8988T (cell line): ENCODE data around the gene NOTCH2NLA.
"Not testable (repeated sequence)": the region's sequence is repeated elsewhere in the genome, so short reads cannot be mapped to it uniquely, and the experiment has no call there.

Experiments
- DNase-seq: peaks from one replicate; pipeline ENCODE4 v3.0.0; 2011

Gene NOTCH2NLA

GRCh38 chr1:146228710-146229477 lies at the start of gene NOTCH2NLA:
TSS of gene NOTCH2NLA (minus strand) at chr1:146229021. CDS start at chr1:146189337, 39,684 bp downstream.
- not testable (repeated sequence) for DNase-seq

- DNase-seq: not testable (repeated sequence)
Measured at GRCh38 chr1:146278346-146278745, 49.5 kb upstream of the NOTCH2NLA start.

- not testable (repeated sequence) for DNase-seq
Measured at GRCh38 chr1:146277087-146277486, 48.3 kb upstream of the NOTCH2NLA start.

- not testable (repeated sequence) for DNase-seq
Measured at GRCh38 chr1:146274083-146274482, 45.3 kb upstream of the NOTCH2NLA start.

- DNase-seq: not testable (repeated sequence)
Measured at GRCh38 chr1:146273194-146273593, 44.4 kb upstream of the NOTCH2NLA start.

- not testable (repeated sequence) for DNase-seq
Measured at GRCh38 chr1:146272734-146273133, 43.9 kb upstream of the NOTCH2NLA start.

- not testable (repeated sequence) for DNase-seq
Measured at GRCh38 chr1:146271977-146272376, 43.2 kb upstream of the NOTCH2NLA start.

GRCh38 chr1:146270129-146270528 lies 41.3 kb upstream of the NOTCH2NLA start:
- DNase-seq: not testable (repeated sequence)

- not testable (repeated sequence) for DNase-seq
Measured at GRCh38 chr1:146266179-146266748, 37.4 kb upstream of the NOTCH2NLA start.

- not testable (repeated sequence) for DNase-seq
Measured at GRCh38 chr1:146264761-146265160, 35.9 kb upstream of the NOTCH2NLA start.

GRCh38 chr1:146260006-146260730 lies 31.3 kb upstream of the NOTCH2NLA start:
- DNase-seq: not testable (repeated sequence)

- DNase-seq: not testable (repeated sequence)
Measured at GRCh38 chr1:146257992-146258552, 29.3 kb upstream of the NOTCH2NLA start.

- not testable (repeated sequence) for DNase-seq
Measured at GRCh38 chr1:146254569-146255197, 25.9 kb upstream of the NOTCH2NLA start.

- DNase-seq: not testable (repeated sequence)
Measured at GRCh38 chr1:146253249-146253855, 24.5 kb upstream of the NOTCH2NLA start.

GRCh38 chr1:146251523-146251922 lies 22.7 kb upstream of the NOTCH2NLA start:
- not testable (repeated sequence) for DNase-seq

- not testable (repeated sequence) for DNase-seq
Measured at GRCh38 chr1:146248643-146249042, 19.8 kb upstream of the NOTCH2NLA start.

- not testable (repeated sequence) for DNase-seq
Measured at GRCh38 chr1:146236626-146237025, 7.8 kb upstream of the NOTCH2NLA start.

GRCh38 chr1:146236026-146236601 lies 7.3 kb upstream of the NOTCH2NLA start:
- DNase-seq: not testable (repeated sequence)

- DNase-seq: not testable (repeated sequence)
Measured at GRCh38 chr1:146228144-146228682, 608 bp downstream of the NOTCH2NLA start.

- not testable (repeated sequence) for DNase-seq
Measured at GRCh38 chr1:146174531-146174930, 54.3 kb downstream of the NOTCH2NLA start.

GRCh38 chr1:146167740-146168139 lies 61.1 kb downstream of the NOTCH2NLA start:
- DNase-seq: not testable (repeated sequence)
